IMR-90 (cell line): ENCODE data around the gene ARMC5. TPM values are rescaled to one million over a fixed set of nuclear protein-coding genes. Genes with fewer than 3 reads are reported as not detected.

Experiments used
- ATAC-seq: fragments of 200-7000 bp; cut with Tn5 transposase; 2 replicates; pipeline ENCODE4 v1.9.1; 2020; ENCODE audit warnings: low read depth, mild to moderate bottlenecking, moderate library complexity
- BruUV-seq: library from RNA; stranded (reverse); fragments of 400-500 nt; replicated peaks from 2 replicates; lab custom pipeline; 2021; lab: Mats Ljungman, UMichigan
- CTCF ChIA-PET: fragments of 300-600 bp; formaldehyde crosslinking; extraction: SDS; loops from one replicate; lab custom pipeline; 2021; ENCODE audit warnings: antibody characterized with exemption; lab: Yijun Ruan, JAX
- POLR2A ChIA-PET: fragments of 300-600 bp; sonication (Branson Sonifier 250); formaldehyde crosslinking; loops from one replicate; lab custom pipeline; 2022; ENCODE audit warnings: antibody characterized with exemption; ENCODE audit not compliant: unreplicated experiment; lab: Charles Lee
- DNase-seq: peaks from one replicate; pipeline ENCODE4 v3.0.0; 2013
- H2AFZ ChIP-seq: replicated peaks from 2 replicates; pipeline ENCODE3; 2013; ENCODE audit warnings: low read length, mild to moderate bottlenecking; ENCODE audit not compliant: poor library complexity
- H2AK5ac ChIP-seq: 2 replicates; pipeline ENCODE4 v1.6.1; 2013; ENCODE audit warnings: low read depth, low read length, inconsistent platforms
- H2AK9ac ChIP-seq: replicated peaks from 2 replicates; pipeline ENCODE3; 2013; ENCODE audit warnings: mild to moderate bottlenecking, low read depth, low read length, moderate library complexity; ENCODE audit not compliant: poor library complexity
- H2BK120ac ChIP-seq: 2 replicates; pipeline ENCODE4 v1.6.1; 2013; ENCODE audit warnings: low read depth, low read length, inconsistent platforms
- H2BK15ac ChIP-seq: 3 replicates; pipeline ENCODE4 v1.6.1; 2013; ENCODE audit warnings: low read depth, low read length, inconsistent platforms
- H2BK20ac ChIP-seq: 2 replicates; pipeline ENCODE4 v1.6.1; 2013; ENCODE audit warnings: low read depth, mild to moderate bottlenecking, inconsistent platforms, low read length, moderate library complexity
- H2BK5ac ChIP-seq: 2 replicates; pipeline ENCODE4 v1.6.1; 2013; ENCODE audit warnings: mild to moderate bottlenecking, low read depth, low read length, inconsistent platforms; ENCODE audit not compliant: poor library complexity, severe bottlenecking
- H3K14ac ChIP-seq: replicated peaks from 2 replicates; pipeline ENCODE4 v1.6.1; 2013; ENCODE audit warnings: low read depth, low read length, inconsistent platforms
- H3K18ac ChIP-seq: 2 replicates; pipeline ENCODE4 v1.6.1; 2013; ENCODE audit warnings: low read depth, low read length, control low read depth
- H3K23ac ChIP-seq: 2 replicates; pipeline ENCODE4 v1.6.1; 2013; ENCODE audit warnings: low read depth, low read length, inconsistent platforms
- H3K27ac ChIP-seq: 2 replicates; pipeline ENCODE4 v1.5.1; 2013; ENCODE audit warnings: mild to moderate bottlenecking, control low read depth, low read length; ENCODE audit not compliant: insufficient read depth
- H3K27me3 ChIP-seq: 2 replicates; pipeline ENCODE4 v1.6.1; 2013; ENCODE audit warnings: low read length; ENCODE audit not compliant: control insufficient read depth, insufficient read depth
- H3K36me3 ChIP-seq: 2 replicates; pipeline ENCODE4 v1.6.1; 2013; ENCODE audit warnings: low read length, mixed read lengths; ENCODE audit not compliant: control insufficient read depth, insufficient read depth
- H3K4ac ChIP-seq: 2 replicates; pipeline ENCODE4 v1.6.1; 2013; ENCODE audit warnings: low read depth, low read length, inconsistent platforms
- H3K4me1 ChIP-seq: 2 replicates; pipeline ENCODE4 v1.6.1; 2013; ENCODE audit warnings: low read length, mixed read lengths; ENCODE audit not compliant: control insufficient read depth, insufficient read depth
- H3K4me2 ChIP-seq: 2 replicates; pipeline ENCODE4 v1.6.1; 2013; ENCODE audit warnings: low read depth, mild to moderate bottlenecking, control low read depth, low read length, moderate library complexity
- H3K4me3 ChIP-seq: 2 replicates; pipeline ENCODE4 v1.5.1; 2013; ENCODE audit warnings: low read depth, mild to moderate bottlenecking, control low read depth, low read length, moderate library complexity; ENCODE audit not compliant: insufficient read depth
- H3K56ac ChIP-seq: 2 replicates; pipeline ENCODE4 v1.6.1; 2013; ENCODE audit warnings: low read length, inconsistent platforms; ENCODE audit not compliant: insufficient read depth; ENCODE audit errors: extremely low read depth
- H3K79me1 ChIP-seq, 2 experiments: 2 replicates each; pipeline ENCODE4 v1.6.1; 2013; ENCODE audit warnings: low read length in 2 of 2, inconsistent platforms in 1 of 2, low read depth in 1 of 2
- H3K9ac ChIP-seq: 2 replicates; pipeline ENCODE4 v1.6.1; 2013; ENCODE audit warnings: low read depth, low read length, control low read depth
- H3K9me1 ChIP-seq: 2 replicates; pipeline ENCODE4 v1.6.1; 2013; ENCODE audit warnings: low read length, inconsistent platforms; ENCODE audit not compliant: insufficient read depth
- H3K9me3 ChIP-seq: 2 replicates; pipeline ENCODE4 v1.6.1; 2013; ENCODE audit warnings: low read length; ENCODE audit not compliant: control insufficient read depth, insufficient read depth
- H4K20me1 ChIP-seq: 2 replicates; pipeline ENCODE4 v1.6.1; 2013; ENCODE audit warnings: low read length, inconsistent platforms; ENCODE audit not compliant: insufficient read depth
- H4K5ac ChIP-seq: 2 replicates; pipeline ENCODE4 v1.6.1; 2013; ENCODE audit warnings: mild to moderate bottlenecking, low read depth, low read length, control low read depth
- H4K8ac ChIP-seq, 2 experiments: 2 replicates each; pipeline ENCODE4 v1.6.1; 2013; ENCODE audit warnings: low read depth in 2 of 2, low read length in 2 of 2, control low read depth in 1 of 2, inconsistent platforms in 1 of 2
- H4K91ac ChIP-seq: 2 replicates; pipeline ENCODE4 v1.6.1; 2013; ENCODE audit warnings: low read depth, low read length, inconsistent platforms; ENCODE audit not compliant: insufficient read depth
- BHLHE40 ChIP-seq: fragments of 150-350 bp; IDR thresholded peaks from 2 replicates; pipeline ENCODE4 v1.6.1; 2016; ENCODE audit warnings: mild to moderate bottlenecking, low read depth, low read length
- CEBPB ChIP-seq: IDR thresholded peaks from 2 replicates; pipeline ENCODE4 v1.6.1; 2012; ENCODE audit warnings: low read depth, low read length, improper control_type of control experiment
- CTCF ChIP-seq: conservative IDR thresholded peaks from 2 replicates; pipeline ENCODE4 v1.5.1; 2012; ENCODE audit warnings: mild to moderate bottlenecking, low read depth, low read length, improper control_type of control experiment
- MAFK ChIP-seq: IDR thresholded peaks from 2 replicates; pipeline ENCODE4 v1.6.1; 2012; ENCODE audit warnings: low read depth, low read length, improper control_type of control experiment
- MXI1 ChIP-seq: IDR thresholded peaks from 2 replicates; pipeline ENCODE4 v1.6.1; 2012; ENCODE audit warnings: low read depth, mild to moderate bottlenecking, low read length, moderate library complexity, borderline replicate concordance
- NFE2L2 ChIP-seq: fragments of 150-350 bp; IDR thresholded peaks from 2 replicates; pipeline ENCODE4 v1.6.1; 2016; ENCODE audit warnings: low read depth, mild to moderate bottlenecking, low read length
- POLR2A ChIP-seq: IDR thresholded peaks from 2 replicates; pipeline ENCODE4 v1.6.1; 2012; ENCODE audit warnings: mild to moderate bottlenecking, low read depth, low read length
- RCOR1 ChIP-seq: IDR thresholded peaks from 2 replicates; pipeline ENCODE4 v1.6.1; 2012; ENCODE audit warnings: mild to moderate bottlenecking, low read length, improper control_type of control experiment; ENCODE audit not compliant: insufficient replicate concordance
- SMC3 ChIP-seq: fragments of 150-350 bp; IDR thresholded peaks from 2 replicates; pipeline ENCODE4 v1.6.1; 2016; ENCODE audit warnings: low read depth, mild to moderate bottlenecking, antibody characterized with exemption, low read length, moderate library complexity
- WGBS, 2 experiments: methylation state at CpG; one replicate each; pipeline versions ENCODE4 v1.1.5 to v1.1.7; 2013; ENCODE audit warnings: missing lambda C conversion rate in 2 of 2; ENCODE audit not compliant: insufficient read length in 1 of 2; ENCODE audit errors: extremely low coverage in 2 of 2; 5-methylcytosine and 5-hydroxymethylcytosine counted together
- dilution Hi-C: fragments of 300-500 bp; cut with HindIII; formaldehyde crosslinking; loops from one replicate; pipeline ENCODE4 v1.14.3; 2018; ENCODE audit warnings: low sequenced_read_pairs; ENCODE audit not compliant: unreplicated experiment
- in situ Hi-C: fragments of 300-500 bp; cut with MboI; formaldehyde crosslinking; loops from 3 replicates; pipeline ENCODE4 v1.14.3; 2019; ENCODE audit warnings: low sequenced_read_pairs, inconsistent platforms, mixed read lengths
- intact Hi-C: fragments of 100-400 bp; cut with micrococcal nuclease; formaldehyde crosslinking; loops from 2 replicates; pipeline ENCODE4 v1.10.0; 2022
- polyA plus RNA-seq, 3 experiments: library from polyadenylated mRNA; depleted of rRNA; stranded (reverse); fragments of >200 nt; gene quantifications; 2 replicates each; pipeline ENCODE4 v1.2.3, GENCODE V29; 2012; ENCODE audit warnings: low replicate concordance in 1 of 3
- total RNA-seq: library from RNA; depleted of rRNA; stranded (reverse); fragments of >200 nt; gene quantifications from 2 replicates; pipeline ENCODE4 v1.2.3, GENCODE V29; 2012
- TF ChIP-seq, protein P1 (sequence below): fragments of 150-350 bp; IDR thresholded peaks from 2 replicates; pipeline ENCODE4 v1.6.1; 2016; ENCODE audit warnings: low read depth, mild to moderate bottlenecking, low read length, moderate library complexity, borderline replicate concordance

The ARMC5 gene
- total and polyA plus RNA-seq, 2 of the 4 experiments (the other 2 are of a cell fraction): 2.3 to 7.5 TPM

- Histone ChIP-seq H3K9me3 (no peaks in the 10 kb centered on the region), H3K27me3 (no peaks in the 10 kb centered on the region), H3K4me3 (no peak overlapping the region), H2BK20ac (no peak overlapping the region), H4K91ac (no peak overlapping the region), H3K4me1 (no peaks in the 10 kb centered on the region), H4K5ac (no peak overlapping the region), H2AK5ac (no peak overlapping the region), H2BK15ac (no peak overlapping the region), H3K9ac (no peak overlapping the region), H2BK120ac (no peak overlapping the region), H4K8ac (no peak overlapping the region), H3K18ac (no peak overlapping the region), H2BK5ac (no peak overlapping the region), H3K27ac (no peak overlapping the region), H3K9me1 (no peaks in the 10 kb centered on the region), H3K36me3 (no peaks in the 10 kb centered on the region), H3K14ac (no peak overlapping the region), H2AK9ac (no peak overlapping the region), H3K79me1 (no peaks in the 10 kb centered on the region), H3K56ac (no peak overlapping the region), H3K4me2 (no peak overlapping the region), H3K4ac (no peak overlapping the region), H2AFZ (no peak overlapping the region), H4K20me1 (no peaks in the 10 kb centered on the region), H3K23ac (no peak overlapping the region)
- WGBS, 2 experiments: no CpG with 5 or more reads among the region's 3 CpGs
- ATAC-seq (no peak), DNase-seq (no peak)
- dilution Hi-C loops: no loop called here
- BruUV-seq: no TSS peak
- in situ Hi-C loops: no loop called here
- ChIA-PET CTCF (no interaction called here), POLR2A (no interaction called here)
- intact Hi-C loops: no loop called here
- TF ChIP-seq CEBPB (no peak), MXI1 (no peak), NFE2L2 (no peak), MAFK (no peak), POLR2A (no peak), RCOR1 (no peak), CTCF (no peak), SMC3 (no peak), BHLHE40 (no peak)
- TF ChIP-seq, protein P1, sequence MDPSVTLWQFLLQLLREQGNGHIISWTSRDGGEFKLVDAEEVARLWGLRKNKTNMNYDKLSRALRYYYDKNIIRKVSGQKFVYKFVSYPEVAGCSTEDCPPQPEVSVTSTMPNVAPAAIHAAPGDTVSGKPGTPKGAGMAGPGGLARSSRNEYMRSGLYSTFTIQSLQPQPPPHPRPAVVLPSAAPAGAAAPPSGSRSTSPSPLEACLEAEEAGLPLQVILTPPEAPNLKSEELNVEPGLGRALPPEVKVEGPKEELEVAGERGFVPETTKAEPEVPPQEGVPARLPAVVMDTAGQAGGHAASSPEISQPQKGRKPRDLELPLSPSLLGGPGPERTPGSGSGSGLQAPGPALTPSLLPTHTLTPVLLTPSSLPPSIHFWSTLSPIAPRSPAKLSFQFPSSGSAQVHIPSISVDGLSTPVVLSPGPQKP: no peak
Measured at GRCh38 chr16:31439519-31439918, 19.8 kb upstream of the ARMC5 start.
